ENCODE results near the gene CACNA1C.

DNA sequence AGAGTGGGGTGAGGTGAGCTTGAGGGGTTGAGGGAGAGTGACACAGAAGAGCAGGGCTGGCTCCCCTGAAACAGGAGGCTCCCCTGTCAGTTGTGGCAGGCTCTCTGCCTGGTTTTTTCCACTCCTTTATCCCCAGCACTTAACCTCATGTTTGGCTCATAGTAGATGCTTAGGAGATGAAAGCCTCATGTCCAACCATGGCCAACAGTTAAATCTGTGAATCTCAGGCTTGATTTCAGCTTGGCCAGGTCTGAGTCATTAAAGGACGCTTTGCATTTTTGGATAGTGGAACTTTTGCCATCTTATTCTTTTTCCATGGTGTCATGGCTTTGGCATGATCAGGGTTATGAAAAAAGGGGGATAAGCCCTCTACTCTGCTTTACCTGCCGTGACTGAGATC lies 117.2 kb downstream of the CACNA1C start:
- TF ChIP-seq POLR2A (IDR thresholded peaks at IDR 0.05; ENCODE audit: low read depth, low read length) (no peak), TAF1 (IDR thresholded peaks at IDR 0.05; ENCODE audit: low read depth, low read length) (no peak), POU2F2 (IDR thresholded peaks at IDR 0.05; ENCODE audit: low read depth, low read length) (no peak), POLR2AphosphoS5 (IDR thresholded peaks at IDR 0.05; ENCODE audit: low read depth, low read length) (no peak), PAX5 (IDR thresholded peaks at IDR 0.05; ENCODE audit: insufficient read depth, low read length, severe bottlenecking) (no peak)

All from GM12891 (cell line).